Sigmoid colon (tissue), 3 donors: ENCODE measurements around the gene DAB2.

Experiments
- CTCF ChIP-seq, 4 experiments: fragments of 450-650 bp in 3 of 4; fragments of 200-600 bp in 1 of 4; IDR thresholded peaks; one replicate each; pipeline ENCODE4 v1.5.1; 2016 to 2019; ENCODE audit warnings: antibody characterized with exemption in 4 of 4, mild to moderate bottlenecking in 3 of 4, moderate library complexity in 2 of 4
- POLR2A ChIP-seq, 2 donors: fragments of 450-650 bp; IDR thresholded peaks; one replicate each; pipeline ENCODE4 v1.6.1; 2016; ENCODE audit warnings: antibody characterized with exemption in 2 of 2, mild to moderate bottlenecking in 2 of 2, moderate library complexity in 2 of 2

GRCh38 chr5:39371367-39371635 lies 53.5 kb downstream of the DAB2 start:
- no peak for TF ChIP-seq POLR2A (IDR thresholded peaks at IDR 0.05)
- no peak for TF ChIP-seq CTCF (IDR thresholded peaks at IDR 0.05)
